NB4 (cell line): ENCODE measurements around the gene DNAJB11.

Experiments
- DNase-seq: peaks from one replicate; pipeline ENCODE4 v3.0.0; 2010; ENCODE audit warnings: low read depth
- H3K4me3 ChIP-seq: one replicate; pipeline ENCODE4 v1.5.1; 2011; ENCODE audit warnings: mild to moderate bottlenecking, low read depth, low read length, moderate library complexity
- MAX ChIP-seq: IDR thresholded peaks from 2 replicates; pipeline ENCODE4 v1.6.1; 2011; ENCODE audit warnings: low read depth, low read length
- MYC ChIP-seq: IDR thresholded peaks from 2 replicates; pipeline ENCODE4 v1.6.1; 2011; ENCODE audit warnings: low read depth, low read length
- POLR2A ChIP-seq: IDR thresholded peaks from 2 replicates; pipeline ENCODE4 v1.6.1; 2011; ENCODE audit warnings: mild to moderate bottlenecking; ENCODE audit not compliant: insufficient read length; ENCODE audit errors: extremely low read depth
- TF ChIP-seq, protein P1 (sequence below): IDR thresholded peaks from one replicate; pipeline ENCODE4 v1.5.1; 2012; ENCODE audit warnings: low read depth, low read length

Gene DNAJB11

DNA sequence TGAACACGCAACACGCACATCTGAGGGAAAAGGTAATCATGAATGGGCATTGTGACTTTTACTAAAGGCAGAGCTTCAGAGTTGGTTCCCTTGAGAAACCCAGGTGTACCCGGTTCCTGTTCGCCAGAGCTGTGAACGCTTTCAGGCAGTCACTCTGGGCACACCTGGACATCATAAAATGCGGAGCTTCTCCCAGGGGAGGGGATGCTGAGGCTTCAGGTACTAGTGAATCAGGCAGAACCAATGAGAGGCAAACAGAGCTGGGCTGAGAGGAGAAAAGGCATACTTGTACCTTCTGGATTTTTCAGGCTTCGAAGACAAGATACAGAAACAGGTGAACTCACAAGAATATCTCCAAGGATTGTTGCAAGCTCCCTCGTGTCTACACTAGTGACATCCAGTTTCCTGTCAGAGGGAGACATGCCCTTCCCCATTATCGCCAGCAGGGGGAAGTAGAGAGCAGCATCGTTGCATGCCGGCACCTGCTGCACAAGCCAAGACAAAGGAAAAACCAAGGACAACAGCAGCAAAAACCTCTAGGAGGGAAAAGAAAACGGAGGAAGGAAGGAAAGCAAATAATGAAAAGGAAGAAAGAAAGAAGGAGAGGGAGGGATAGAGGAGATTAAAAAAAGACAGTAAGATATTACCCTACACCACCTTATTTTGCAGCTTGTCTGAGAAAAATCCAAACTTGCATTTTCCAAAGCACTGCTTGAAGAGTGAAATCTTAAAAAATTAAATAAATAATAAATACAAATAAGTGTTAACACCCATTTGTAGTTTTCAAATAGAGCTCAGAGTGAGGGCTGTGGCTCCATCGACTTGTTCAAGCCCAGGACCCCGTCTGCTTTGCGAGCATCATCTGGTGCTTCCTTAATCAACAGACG lies 44.3 kb downstream of the DNAJB11 start:
- no peak overlapping the region for H3K4me3 ChIP-seq
- TF ChIP-seq MYC (peak; percentile 81), MAX (peak; percentile 81), POLR2A (no peak)
- TF ChIP-seq, protein P1, sequence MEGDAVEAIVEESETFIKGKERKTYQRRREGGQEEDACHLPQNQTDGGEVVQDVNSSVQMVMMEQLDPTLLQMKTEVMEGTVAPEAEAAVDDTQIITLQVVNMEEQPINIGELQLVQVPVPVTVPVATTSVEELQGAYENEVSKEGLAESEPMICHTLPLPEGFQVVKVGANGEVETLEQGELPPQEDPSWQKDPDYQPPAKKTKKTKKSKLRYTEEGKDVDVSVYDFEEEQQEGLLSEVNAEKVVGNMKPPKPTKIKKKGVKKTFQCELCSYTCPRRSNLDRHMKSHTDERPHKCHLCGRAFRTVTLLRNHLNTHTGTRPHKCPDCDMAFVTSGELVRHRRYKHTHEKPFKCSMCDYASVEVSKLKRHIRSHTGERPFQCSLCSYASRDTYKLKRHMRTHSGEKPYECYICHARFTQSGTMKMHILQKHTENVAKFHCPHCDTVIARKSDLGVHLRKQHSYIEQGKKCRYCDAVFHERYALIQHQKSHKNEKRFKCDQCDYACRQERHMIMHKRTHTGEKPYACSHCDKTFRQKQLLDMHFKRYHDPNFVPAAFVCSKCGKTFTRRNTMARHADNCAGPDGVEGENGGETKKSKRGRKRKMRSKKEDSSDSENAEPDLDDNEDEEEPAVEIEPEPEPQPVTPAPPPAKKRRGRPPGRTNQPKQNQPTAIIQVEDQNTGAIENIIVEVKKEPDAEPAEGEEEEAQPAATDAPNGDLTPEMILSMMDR = peak; percentile 96
- peak; percentile 78 for DNase-seq

DNA sequence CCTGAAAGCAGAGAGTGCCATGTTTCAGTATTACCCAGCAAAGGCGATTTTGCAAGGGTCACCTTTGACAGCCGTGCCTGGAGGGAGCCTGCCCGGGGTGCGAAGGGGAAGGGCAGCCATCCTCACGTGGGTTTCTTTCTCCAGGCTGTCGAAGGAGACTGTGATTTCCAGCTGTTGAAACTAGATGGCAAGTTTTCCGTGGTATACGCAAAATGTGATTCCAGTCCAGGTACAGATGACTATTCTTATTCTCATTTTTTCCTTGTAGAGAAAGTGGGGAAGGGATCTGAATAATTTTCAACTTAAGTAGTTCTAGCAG lies 45.7 kb downstream of the DNAJB11 start:
- no peak for TF ChIP-seq MAX
- no peak for TF ChIP-seq MYC
- TF ChIP-seq POLR2A = no peak
- TF ChIP-seq, protein P1 = no peak
- no peak overlapping the region for H3K4me3 ChIP-seq
- no peak for DNase-seq

- H3K4me3 ChIP-seq = no peak overlapping the region
- peak; percentile 84 for DNase-seq
- TF ChIP-seq MYC (peak; percentile 81), MAX (peak; percentile 77), POLR2A (no peak)
- TF ChIP-seq, protein P1 = peak; percentile 89
Observed at GRCh38 chr3:186617036-186617946, 46.8 kb downstream of the DNAJB11 start.

DNA sequence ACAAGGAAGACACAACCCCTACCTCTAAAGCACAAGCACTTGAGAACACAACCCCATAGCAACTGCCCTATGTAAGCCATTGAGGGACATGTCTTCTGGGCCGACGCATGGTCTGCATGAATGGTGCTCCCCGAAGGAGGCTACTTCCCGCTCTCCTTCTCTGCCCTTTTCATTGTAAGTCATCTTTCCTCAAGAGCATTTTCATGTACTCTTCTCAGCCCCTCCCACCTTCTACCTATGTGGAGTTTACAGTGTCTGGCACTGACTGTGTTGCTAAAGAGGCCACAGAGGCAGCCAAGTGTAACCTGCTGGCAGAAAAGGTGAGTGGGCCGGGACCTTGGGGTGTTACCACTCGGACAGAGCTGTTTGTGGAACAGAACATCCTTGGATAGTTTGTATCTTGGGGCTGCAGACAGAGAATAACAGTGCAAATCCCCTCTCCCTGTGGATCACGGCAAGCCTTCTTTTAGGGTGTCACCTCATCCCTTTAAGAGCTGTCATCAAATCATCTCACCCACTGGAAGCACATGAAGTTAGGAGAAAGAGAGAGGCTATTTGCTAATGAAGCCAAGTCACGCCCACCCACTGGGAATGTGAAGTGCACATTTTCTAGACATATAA lies 47.9 kb downstream of the DNAJB11 start:
- no peak overlapping the region for H3K4me3 ChIP-seq
- TF ChIP-seq POLR2A (no peak), MAX (no peak), MYC (no peak)
- TF ChIP-seq, protein P1 = no peak
- no peak for DNase-seq

DNA sequence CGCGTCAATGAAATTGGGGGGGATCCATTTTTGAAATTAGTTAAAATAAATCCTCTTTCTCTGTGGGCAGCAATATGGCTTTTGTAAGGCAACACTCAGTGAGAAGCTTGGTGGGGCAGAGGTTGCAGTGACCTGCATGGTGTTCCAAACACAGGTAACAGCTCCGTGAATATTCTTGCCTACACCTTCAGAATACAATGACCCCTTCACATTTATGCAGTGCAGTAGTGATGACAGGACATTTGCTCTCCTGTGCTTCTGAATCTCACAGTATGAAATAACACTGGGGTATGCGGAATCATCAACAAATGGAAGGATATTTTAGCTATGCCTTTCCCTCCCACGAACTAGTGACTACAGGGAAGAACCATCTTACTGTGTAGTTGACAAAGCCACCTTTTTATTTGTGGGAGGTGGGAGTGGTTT lies 49.3 kb downstream of the DNAJB11 start:
- no peak overlapping the region for H3K4me3 ChIP-seq
- TF ChIP-seq, protein P1 = no peak
- TF ChIP-seq MYC = no peak
- TF ChIP-seq POLR2A = no peak
- TF ChIP-seq MAX = no peak
- no peak for DNase-seq
